ENCODE data around the gene DCAF6.

Gene DCAF6

GRCh38 chr1:168035345-168035744 lies 98.9 kb downstream of the DCAF6 start:
- ChIA-PET POLR2A (no interaction called here), CTCF (no interaction called here)
- Histone ChIP-seq H3K4me1 (ENCODE audit: control extremely low read depth in 1 of 4, control insufficient read depth in 4 of 4, insufficient read depth in 4 of 4, low read length in 3 of 4) (no peaks in the 10 kb centered on the region), H3K9me3 (ENCODE audit: control extremely low read depth in 1 of 5, control insufficient read depth in 4 of 5, insufficient read depth in 2 of 5, low read depth in 1 of 5, low read length in 4 of 5) (no peaks in the 10 kb centered on the region), H3K36me3 (ENCODE audit: control insufficient read depth in 4 of 4, insufficient read depth in 4 of 4, low read length in 3 of 4) (peaks cover 0 to 11% (median 3%) of the 10 kb centered on the region in 4 experiments), H3K4me3 (ENCODE audit: control insufficient read depth in 1 of 7, extremely low read depth in 1 of 7, insufficient read depth in 4 of 7, low read depth in 2 of 7, low read length in 6 of 7) (no peak overlapping the region), H3K27ac (ENCODE audit: insufficient read depth in 1 of 2, low read depth in 1 of 2, low read length in 2 of 2, poor library complexity in 1 of 2, severe bottlenecking in 2 of 2) (no peak overlapping the region), H3K27me3 (replicated peaks in 2 of 5; ENCODE audit: control insufficient read depth in 4 of 5, insufficient read depth in 5 of 5, low read length in 4 of 5) (no peaks in the 10 kb centered on the region)
- WGBS (ENCODE audit: insufficient coverage) = 100% methylated on average over 2 of the region's 5 CpGs
- no peak for DNase-seq

- no peaks in the 10 kb centered on the region for H3K27me3 ChIP-seq (replicated peaks in 2 of 5; ENCODE audit: control insufficient read depth in 4 of 5, insufficient read depth in 5 of 5, low read length in 4 of 5)
- peaks cover 0 to 4% (median 0%) of the 10 kb centered on the region in 5 experiments for H3K9me3 ChIP-seq (ENCODE audit: control extremely low read depth in 1 of 5, control insufficient read depth in 4 of 5, insufficient read depth in 2 of 5, low read depth in 1 of 5, low read length in 4 of 5)
- ChIA-PET CTCF (no interaction called here), POLR2A (no interaction called here)
- DNase-seq = no peak
- H3K36me3 ChIP-seq (ENCODE audit: control insufficient read depth in 4 of 4, insufficient read depth in 4 of 4, low read length in 3 of 4) = peaks cover 3 to 32% (median 18%) of the 10 kb centered on the region in 4 experiments
- H3K4me1 ChIP-seq (ENCODE audit: control extremely low read depth in 1 of 4, control insufficient read depth in 4 of 4, insufficient read depth in 4 of 4, low read length in 3 of 4) = no peaks in the 10 kb centered on the region
- H3K4me3 ChIP-seq (ENCODE audit: control insufficient read depth in 1 of 7, extremely low read depth in 1 of 7, insufficient read depth in 4 of 7, low read depth in 2 of 7, low read length in 6 of 7) = no peak overlapping the region
- H3K27ac ChIP-seq (ENCODE audit: insufficient read depth in 1 of 2, low read depth in 1 of 2, low read length in 2 of 2, poor library complexity in 1 of 2, severe bottlenecking in 2 of 2) = no peak overlapping the region
- no CpG with 5 or more reads among the region's 2 CpGs for WGBS (ENCODE audit: insufficient coverage)
These were observed 105.9 kb downstream of the DCAF6 start for GRCh38 chr1:168042362-168042761.

- Histone ChIP-seq H3K27me3 (replicated peaks in 2 of 5; ENCODE audit: control insufficient read depth in 4 of 5, insufficient read depth in 5 of 5, low read length in 4 of 5) (no peaks in the 10 kb centered on the region), H3K9me3 (ENCODE audit: control extremely low read depth in 1 of 5, control insufficient read depth in 4 of 5, insufficient read depth in 2 of 5, low read depth in 1 of 5, low read length in 4 of 5) (peaks cover 0 to 4% (median 0%) of the 10 kb centered on the region in 5 experiments), H3K27ac (ENCODE audit: insufficient read depth in 1 of 2, low read depth in 1 of 2, low read length in 2 of 2, poor library complexity in 1 of 2, severe bottlenecking in 2 of 2) (no peak overlapping the region), H3K4me1 (ENCODE audit: control extremely low read depth in 1 of 4, control insufficient read depth in 4 of 4, insufficient read depth in 4 of 4, low read length in 3 of 4) (no peaks in the 10 kb centered on the region), H3K36me3 (ENCODE audit: control insufficient read depth in 4 of 4, insufficient read depth in 4 of 4, low read length in 3 of 4) (peaks cover 0 to 31% (median 16%) of the 10 kb centered on the region in 4 experiments), H3K4me3 (ENCODE audit: control insufficient read depth in 1 of 7, extremely low read depth in 1 of 7, insufficient read depth in 4 of 7, low read depth in 2 of 7, low read length in 6 of 7) (no peak overlapping the region)
- CTCF ChIA-PET = no interaction called here
- no peak for DNase-seq
- WGBS (ENCODE audit: insufficient coverage) = no CpG with 5 or more reads among the region's 1 CpG
- POLR2A ChIA-PET = no interaction called here
These were observed 108.8 kb downstream of the DCAF6 start for GRCh38 chr1:168045311-168045710.

GRCh38 chr1:168050307-168050706 lies 113.8 kb downstream of the DCAF6 start:
- WGBS (ENCODE audit: insufficient coverage) = no CpG with 5 or more reads among the region's 1 CpG
- no peaks in the 10 kb centered on the region for H3K9me3 ChIP-seq (ENCODE audit: control extremely low read depth in 1 of 5, control insufficient read depth in 4 of 5, insufficient read depth in 2 of 5, low read depth in 1 of 5, low read length in 4 of 5)
- ChIA-PET CTCF (interaction anchor here (1.2 to 1.4 kb wide), 2 partner anchors 10 to 208 kb away, joined by 3 read pairs; no protein-coding TSS in a partner anchor), POLR2A (interaction anchor here (0.6 to 1.0 kb wide), 2 partner anchors 113 to 282 kb away, joined by 3 read pairs; partner anchors contain the start of gene MPC2)
- H3K36me3 ChIP-seq (ENCODE audit: control insufficient read depth in 4 of 4, insufficient read depth in 4 of 4, low read length in 3 of 4) = peaks cover 0 to 2% (median 2%) of the 10 kb centered on the region in 4 experiments
- H3K4me1 ChIP-seq (ENCODE audit: control extremely low read depth in 1 of 4, control insufficient read depth in 4 of 4, insufficient read depth in 4 of 4, low read length in 3 of 4) = peaks cover 0 to 13% (median 9%) of the 10 kb centered on the region in 4 experiments
- no peaks in the 10 kb centered on the region for H3K27me3 ChIP-seq (replicated peaks in 2 of 5; ENCODE audit: control insufficient read depth in 4 of 5, insufficient read depth in 5 of 5, low read length in 4 of 5)
- H3K27ac ChIP-seq (ENCODE audit: insufficient read depth in 1 of 2, low read depth in 1 of 2, low read length in 2 of 2, poor library complexity in 1 of 2, severe bottlenecking in 2 of 2) = no peak overlapping the region
- DNase-seq = no peak
- no peak overlapping the region for H3K4me3 ChIP-seq (ENCODE audit: control insufficient read depth in 1 of 7, extremely low read depth in 1 of 7, insufficient read depth in 4 of 7, low read depth in 2 of 7, low read length in 6 of 7)

- Histone ChIP-seq H3K4me1 (ENCODE audit: control extremely low read depth in 1 of 4, control insufficient read depth in 4 of 4, insufficient read depth in 4 of 4, low read length in 3 of 4) (peaks cover 0 to 13% (median 9%) of the 10 kb centered on the region in 4 experiments), H3K36me3 (ENCODE audit: control insufficient read depth in 4 of 4, insufficient read depth in 4 of 4, low read length in 3 of 4) (peaks cover 0 to 2% (median under 1%) of the 10 kb centered on the region in 4 experiments), H3K27ac (ENCODE audit: insufficient read depth in 1 of 2, low read depth in 1 of 2, low read length in 2 of 2, poor library complexity in 1 of 2, severe bottlenecking in 2 of 2) (no peak overlapping the region), H3K4me3 (ENCODE audit: control insufficient read depth in 1 of 7, extremely low read depth in 1 of 7, insufficient read depth in 4 of 7, low read depth in 2 of 7, low read length in 6 of 7) (no peak overlapping the region), H3K27me3 (replicated peaks in 2 of 5; ENCODE audit: control insufficient read depth in 4 of 5, insufficient read depth in 5 of 5, low read length in 4 of 5) (no peaks in the 10 kb centered on the region), H3K9me3 (ENCODE audit: control extremely low read depth in 1 of 5, control insufficient read depth in 4 of 5, insufficient read depth in 2 of 5, low read depth in 1 of 5, low read length in 4 of 5) (no peaks in the 10 kb centered on the region)
- CTCF ChIA-PET = interaction anchor here (1.2 to 1.4 kb wide), 2 partner anchors 9 to 209 kb away, joined by 3 read pairs; no protein-coding TSS in a partner anchor
- POLR2A ChIA-PET = interaction anchor here (0.6 to 1.0 kb wide), 2 partner anchors 114 to 282 kb away, joined by 3 read pairs; partner anchors contain the start of gene MPC2
- WGBS (ENCODE audit: insufficient coverage) = 100% methylated on average over 1 of the region's 1 CpG
- no peak for DNase-seq
These were observed 114.4 kb downstream of the DCAF6 start for GRCh38 chr1:168050880-168051279.

- no peaks in the 10 kb centered on the region for H3K27me3 ChIP-seq (replicated peaks in 2 of 5; ENCODE audit: control insufficient read depth in 4 of 5, insufficient read depth in 5 of 5, low read length in 4 of 5)
- H3K4me3 ChIP-seq (ENCODE audit: control insufficient read depth in 1 of 7, extremely low read depth in 1 of 7, insufficient read depth in 4 of 7, low read depth in 2 of 7, low read length in 6 of 7) = no peak overlapping the region
- H3K4me1 ChIP-seq (ENCODE audit: control extremely low read depth in 1 of 4, control insufficient read depth in 4 of 4, insufficient read depth in 4 of 4, low read length in 3 of 4) = peaks cover 0 to 13% (median 9%) of the 10 kb centered on the region in 4 experiments
- POLR2A ChIA-PET = no interaction called here
- DNase-seq = no peak
- 100% methylated on average over 2 of the region's 2 CpGs for WGBS (ENCODE audit: insufficient coverage)
- CTCF ChIA-PET = interaction anchor here (1.2 to 1.7 kb wide), 3 partner anchors 15 to 32 kb away, joined by 3 to 5 read pairs (median 3); no protein-coding TSS in a partner anchor
- peaks cover 0 to 9% (median 1%) of the 10 kb centered on the region in 4 experiments for H3K36me3 ChIP-seq (ENCODE audit: control insufficient read depth in 4 of 4, insufficient read depth in 4 of 4, low read length in 3 of 4)
- H3K9me3 ChIP-seq (ENCODE audit: control extremely low read depth in 1 of 5, control insufficient read depth in 4 of 5, insufficient read depth in 2 of 5, low read depth in 1 of 5, low read length in 4 of 5) = no peaks in the 10 kb centered on the region
- H3K27ac ChIP-seq (ENCODE audit: insufficient read depth in 1 of 2, low read depth in 1 of 2, low read length in 2 of 2, poor library complexity in 1 of 2, severe bottlenecking in 2 of 2) = no peak overlapping the region
These were observed 117.2 kb downstream of the DCAF6 start for GRCh38 chr1:168053681-168054080.

- CTCF ChIA-PET = interaction anchor here (1.2 to 1.7 kb wide), 3 partner anchors 14 to 32 kb away, joined by 3 to 5 read pairs (median 3); no protein-coding TSS in a partner anchor
- no peak overlapping the region for H3K27ac ChIP-seq (ENCODE audit: insufficient read depth in 1 of 2, low read depth in 1 of 2, low read length in 2 of 2, poor library complexity in 1 of 2, severe bottlenecking in 2 of 2)
- POLR2A ChIA-PET = no interaction called here
These were observed 117.6 kb downstream of the DCAF6 start for GRCh38 chr1:168054117-168054516.

More at GRCh38 chr1:168054117-168054516, 117.6 kb downstream of the DCAF6 start:
- H3K4me1 ChIP-seq (ENCODE audit: control extremely low read depth in 1 of 4, control insufficient read depth in 4 of 4, insufficient read depth in 4 of 4, low read length in 3 of 4) = peaks cover 0 to 13% (median 9%) of the 10 kb centered on the region in 4 experiments
- no peaks in the 10 kb centered on the region for H3K27me3 ChIP-seq (replicated peaks in 2 of 5; ENCODE audit: control insufficient read depth in 4 of 5, insufficient read depth in 5 of 5, low read length in 4 of 5)
- peaks cover 0 to 9% (median 1%) of the 10 kb centered on the region in 4 experiments for H3K36me3 ChIP-seq (ENCODE audit: control insufficient read depth in 4 of 4, insufficient read depth in 4 of 4, low read length in 3 of 4)
- peak in 2 of 3 donors; percentile 9 to 29 for DNase-seq
- H3K4me3 ChIP-seq (ENCODE audit: control insufficient read depth in 1 of 7, extremely low read depth in 1 of 7, insufficient read depth in 4 of 7, low read depth in 2 of 7, low read length in 6 of 7) = no peak overlapping the region
- H3K9me3 ChIP-seq (ENCODE audit: control extremely low read depth in 1 of 5, control insufficient read depth in 4 of 5, insufficient read depth in 2 of 5, low read depth in 1 of 5, low read length in 4 of 5) = no peaks in the 10 kb centered on the region
- no CpG with 5 or more reads among the region's 3 CpGs for WGBS (ENCODE audit: insufficient coverage)

Data from common myeloid progenitor, CD34-positive (primary cell).